Sigmoid colon (tissue), 7 donors: ENCODE results near the gene PSAT1. TPM values are rescaled to one million over a fixed set of nuclear protein-coding genes. Genes with fewer than 3 reads are reported as not detected.

ENCODE experiments used
- DNase-seq: peaks from one replicate; pipeline ENCODE4 v3.0.0-alpha.2; 2019
- H3K27ac ChIP-seq, 4 donors: fragments of 200-600 bp; sonication (generic); one replicate each; pipeline ENCODE4 v1.5.1; 2016 to 2019; ENCODE audit warnings: mild to moderate bottlenecking in 1 of 4
- H3K27me3 ChIP-seq, 3 donors: fragments of 200-600 bp; sonication (generic); one replicate each; pipeline ENCODE4 v1.5.1; 2019; ENCODE audit warnings: mild to moderate bottlenecking in 1 of 3
- H3K36me3 ChIP-seq, 4 donors: fragments of 200-600 bp; sonication (generic); one replicate each; pipeline ENCODE4 v1.5.1; 2016 to 2019
- H3K4me1 ChIP-seq, 4 donors: fragments of 200-600 bp; sonication (generic); one replicate each; pipeline ENCODE4 v1.5.1; 2017 to 2019
- H3K4me3 ChIP-seq, 4 donors: fragments of 200-600 bp; sonication (generic); one replicate each; pipeline ENCODE4 v1.5.1; 2017 to 2019; ENCODE audit warnings: mild to moderate bottlenecking in 2 of 4, moderate library complexity in 1 of 4
- H3K9me3 ChIP-seq, 4 donors: fragments of 200-600 bp in 3 of 4; sonication (generic) in 3 of 4; one replicate each; pipeline versions ENCODE4 v1.5.1 to v1.6.1; 2013 to 2019
- CTCF ChIP-seq, 4 experiments: fragments of 450-650 bp in 3 of 4; fragments of 200-600 bp in 1 of 4; IDR thresholded peaks; one replicate each; pipeline ENCODE4 v1.5.1; 2016 to 2019; ENCODE audit warnings: antibody characterized with exemption in 4 of 4, mild to moderate bottlenecking in 3 of 4, moderate library complexity in 2 of 4
- EP300 ChIP-seq, 4 donors: sonication (generic); formaldehyde crosslinking; IDR thresholded peaks; one replicate each; pipeline ENCODE4 v1.6.1; 2017; ENCODE audit warnings: antibody characterized with exemption in 4 of 4
- POLR2A ChIP-seq, 2 donors: fragments of 450-650 bp; IDR thresholded peaks; one replicate each; pipeline ENCODE4 v1.6.1; 2016; ENCODE audit warnings: antibody characterized with exemption in 2 of 2, mild to moderate bottlenecking in 2 of 2, moderate library complexity in 2 of 2
- POLR2AphosphoS5 ChIP-seq, 4 donors: sonication (generic); formaldehyde crosslinking; IDR thresholded peaks; one replicate each; pipeline ENCODE4 v1.6.1; 2017; ENCODE audit warnings: antibody characterized with exemption in 4 of 4
- WGBS, 2 donors: extraction: QIAGEN DNeasy Blood & Tissue Kit; methylation state at CpG; one replicate each; pipeline ENCODE4 v1.1.7; 2013; 5-methylcytosine and 5-hydroxymethylcytosine counted together
- intact Hi-C: fragments of 100-400 bp; cut with DNase I; formaldehyde crosslinking; loops from one replicate; pipeline ENCODE4 v1.15.1; 2023
- polyA plus RNA-seq, 3 donors: library from polyadenylated mRNA; stranded (reverse); fragments of 200-250 nt; gene quantifications; one replicate each; pipeline ENCODE4 v1.2.3, GENCODE V29; 2013
- total RNA-seq, 4 donors: library from RNA; depleted of rRNA; stranded (reverse); fragments of >200 nt; gene quantifications; one replicate each; pipeline ENCODE4 v1.1.0, GENCODE V29; 2016
- donor health status: healthy with polysubstance abuse.
- donor health status: Bipolar disorder and iron deficiency.
- donor health status: healthy.

PSAT1 gene
- total and polyA plus RNA-seq, 7 donors, result 1.2 to 34.4 (median 2.5) TPM

GRCh38 chr9:78366827-78367226, 69.9 kb downstream of the PSAT1 start:
- H3K4me1 ChIP-seq, result peaks cover 0 to 21% (median 16%) of the 10 kb centered on the region in 4 donors
- no peak for DNase-seq
- H3K4me3 ChIP-seq, result no peak overlapping the region
- TF ChIP-seq CTCF (IDR thresholded peaks at IDR 0.05) (no peak), EP300 (IDR thresholded peaks at IDR 0.05) (no peak), POLR2AphosphoS5 (IDR thresholded peaks at IDR 0.05) (no peak), POLR2A (IDR thresholded peaks at IDR 0.05) (no peak)
- H3K36me3 ChIP-seq, result no peaks in the 10 kb centered on the region
- no peak overlapping the region for H3K27ac ChIP-seq
- H3K27me3 ChIP-seq, result no peaks in the 10 kb centered on the region
- 94 to 96% methylated on average over 3 of the region's 3 CpGs for WGBS, 2 donors
- intact Hi-C loops, result loop anchor here (5.0 kb wide), 1 partner anchor 90 kb away; no protein-coding TSS in a partner anchor
- H3K9me3 ChIP-seq, result no peaks in the 10 kb centered on the region

GRCh38 chr9:78368236-78368635, 71.3 kb downstream of the PSAT1 start:
- Histone ChIP-seq H3K27me3 (no peaks in the 10 kb centered on the region), H3K4me3 (no peak overlapping the region), H3K27ac (no peak overlapping the region), H3K9me3 (no peaks in the 10 kb centered on the region), H3K36me3 (no peaks in the 10 kb centered on the region), H3K4me1 (peaks cover 0 to 17% (median 9%) of the 10 kb centered on the region in 4 donors)
- intact Hi-C loops, result loop anchor here (5.0 kb wide), 1 partner anchor 91 kb away; no protein-coding TSS in a partner anchor
- DNase-seq, result no peak
- no peak for TF ChIP-seq POLR2AphosphoS5 (IDR thresholded peaks at IDR 0.05)
- TF ChIP-seq POLR2A (IDR thresholded peaks at IDR 0.05), result no peak
- TF ChIP-seq CTCF (IDR thresholded peaks at IDR 0.05), result no peak
- 69 to 80% methylated on average over 6 of the region's 6 CpGs for WGBS, 2 donors

- intact Hi-C loops, result loop anchor here (1.0 to 5.0 kb wide), 2 partner anchors 92 to 108 kb away; no protein-coding TSS in a partner anchor
- Histone ChIP-seq H3K9me3 (no peaks in the 10 kb centered on the region), H3K4me3 (no peak overlapping the region), H3K36me3 (no peaks in the 10 kb centered on the region), H3K27ac (no peak overlapping the region), H3K27me3 (peaks cover 0 to 7% (median 0%) of the 10 kb centered on the region in 3 donors), H3K4me1 (peaks cover 0 to 7% (median 0%) of the 10 kb centered on the region in 4 donors)
- WGBS, 2 donors, result 23 to 40% methylated on average over 8 of the region's 8 CpGs
- peak; percentile 73 for DNase-seq
- TF ChIP-seq CTCF (IDR thresholded peaks at IDR 0.05), result peak; percentile 47 to 74 (median 64)
- no peak for TF ChIP-seq POLR2A (IDR thresholded peaks at IDR 0.05)
Measured at GRCh38 chr9:78369639-78370219, 72.8 kb downstream of the PSAT1 start.

- DNase-seq, result no peak
- Histone ChIP-seq H3K36me3 (no peaks in the 10 kb centered on the region), H3K4me3 (peak overlapping the region in 1 of 4 donors; percentile 20), H3K27ac (no peak overlapping the region), H3K4me1 (peaks cover 0 to 5% (median 0%) of the 10 kb centered on the region in 4 donors), H3K27me3 (peaks cover 0 to 12% (median 0%) of the 10 kb centered on the region in 3 donors), H3K9me3 (no peaks in the 10 kb centered on the region)
- intact Hi-C loops, result no loop called here
- 36 to 69% methylated on average over 7 of the region's 7 CpGs for WGBS, 2 donors
- TF ChIP-seq CTCF (IDR thresholded peaks at IDR 0.05), result no peak
- TF ChIP-seq EP300 (IDR thresholded peaks at IDR 0.05), result no peak
- no peak for TF ChIP-seq POLR2AphosphoS5 (IDR thresholded peaks at IDR 0.05)
- TF ChIP-seq POLR2A (IDR thresholded peaks at IDR 0.05), result no peak
Measured at GRCh38 chr9:78370991-78371390, 74.1 kb downstream of the PSAT1 start.

GRCh38 chr9:78371981-78372380, 75.1 kb downstream of the PSAT1 start:
- 61 to 83% methylated on average over 7 of the region's 7 CpGs for WGBS, 2 donors
- Histone ChIP-seq H3K36me3 (no peaks in the 10 kb centered on the region), H3K9me3 (no peaks in the 10 kb centered on the region), H3K4me3 (no peak overlapping the region), H3K4me1 (no peaks in the 10 kb centered on the region), H3K27ac (no peak overlapping the region), H3K27me3 (peaks cover 0 to 12% (median 0%) of the 10 kb centered on the region in 3 donors)
- intact Hi-C loops, result no loop called here
- DNase-seq, result no peak
- TF ChIP-seq POLR2A (IDR thresholded peaks at IDR 0.05) (no peak), EP300 (IDR thresholded peaks at IDR 0.05) (no peak), CTCF (IDR thresholded peaks at IDR 0.05) (no peak)
